ENCODE measurements around the gene DEPDC4. TPM values are rescaled to one million over a fixed set of nuclear protein-coding genes. Genes with fewer than 3 reads are reported as not detected.
A peak's percentile ranks its signal among the peaks of the same experiment; 100 is the strongest.

Gene DEPDC4
- total and polyA plus RNA-seq, 2 of the 13 experiments (the other 11 are each of a cell fraction or from before 2014, with no cell fraction given), result 2.2 to 5.7 TPM

- TF ChIP-seq, protein P1, sequence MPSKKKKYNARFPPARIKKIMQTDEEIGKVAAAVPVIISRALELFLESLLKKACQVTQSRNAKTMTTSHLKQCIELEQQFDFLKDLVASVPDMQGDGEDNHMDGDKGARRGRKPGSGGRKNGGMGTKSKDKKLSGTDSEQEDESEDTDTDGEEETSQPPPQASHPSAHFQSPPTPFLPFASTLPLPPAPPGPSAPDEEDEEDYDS (CRISPR knock-in tag; IDR thresholded peaks at IDR 0.05), result peak; percentile 66; the same call in 1 of the 2 replicates
- TF ChIP-seq KLF13 (CRISPR knock-in tag; IDR thresholded peaks at IDR 0.05) (no peak), BCL6 (CRISPR knock-in tag; IDR thresholded peaks at IDR 0.05) (no peak), ZNF451 (CRISPR knock-in tag; IDR thresholded peaks at IDR 0.05) (peak; percentile 23; the same call in 1 of the 2 replicates), ELF1 (CRISPR knock-in tag; IDR thresholded peaks at IDR 0.05) (peak; percentile 63), KLF15 (CRISPR knock-in tag; IDR thresholded peaks at IDR 0.05; ENCODE audit: borderline replicate concordance) (0 out of 2 replicates have a peak, but pooled peaks have one; percentile 2), ZNF788 (CRISPR knock-in tag; IDR thresholded peaks at IDR 0.05; ENCODE audit: borderline replicate concordance) (no peak; the same call in 1 of the 2 replicates), PCBP2 (optimal IDR thresholded peaks at IDR 0.05; ENCODE audit: low read depth, low read length, poor library complexity, severe bottlenecking) (no peak), CEBPB (IDR thresholded peaks at IDR 0.05; ENCODE audit: borderline replicate concordance, low read depth, low read length) (no peak), NPAS2 (CRISPR knock-in tag; IDR thresholded peaks at IDR 0.05; ENCODE audit: borderline replicate concordance) (no peak), AGO1 (IDR thresholded peaks at IDR 0.05; ENCODE audit: low read depth, low read length, poor library complexity, severe bottlenecking) (no peak), ZNF572 (CRISPR knock-in tag; IDR thresholded peaks at IDR 0.05) (no peak), NR2C2 (CRISPR knock-in tag; IDR thresholded peaks at IDR 0.05; ENCODE audit: borderline replicate concordance) (peak; percentile 18; the same call in 1 of the 2 replicates), MEIS1 (CRISPR knock-in tag; IDR thresholded peaks at IDR 0.05; ENCODE audit: borderline replicate concordance) (no peak), ZSCAN12 (CRISPR knock-in tag; IDR thresholded peaks at IDR 0.05) (no peak), AHR (CRISPR knock-in tag; IDR thresholded peaks at IDR 0.05) (no peak), NFYB (CRISPR knock-in tag; IDR thresholded peaks at IDR 0.05) (peak; percentile 66), SRY (CRISPR knock-in tag; IDR thresholded peaks at IDR 0.05) (no peak), NFIC (IDR thresholded peaks at IDR 0.05; ENCODE audit: low read length) (no peak), ZNF549 (CRISPR knock-in tag; IDR thresholded peaks at IDR 0.05) (no peak), CCAR2 (optimal IDR thresholded peaks at IDR 0.05; ENCODE audit: low read depth, low read length) (no peak), ZNF709 (CRISPR knock-in tag; IDR thresholded peaks at IDR 0.05) (peak; percentile 69; the same call in 1 of the 2 replicates)
- TF ChIP-seq, protein P2, sequence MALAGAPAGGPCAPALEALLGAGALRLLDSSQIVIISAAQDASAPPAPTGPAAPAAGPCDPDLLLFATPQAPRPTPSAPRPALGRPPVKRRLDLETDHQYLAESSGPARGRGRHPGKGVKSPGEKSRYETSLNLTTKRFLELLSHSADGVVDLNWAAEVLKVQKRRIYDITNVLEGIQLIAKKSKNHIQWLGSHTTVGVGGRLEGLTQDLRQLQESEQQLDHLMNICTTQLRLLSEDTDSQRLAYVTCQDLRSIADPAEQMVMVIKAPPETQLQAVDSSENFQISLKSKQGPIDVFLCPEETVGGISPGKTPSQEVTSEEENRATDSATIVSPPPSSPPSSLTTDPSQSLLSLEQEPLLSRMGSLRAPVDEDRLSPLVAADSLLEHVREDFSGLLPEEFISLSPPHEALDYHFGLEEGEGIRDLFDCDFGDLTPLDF (CRISPR knock-in tag; IDR thresholded peaks at IDR 0.05), result no peak
- TF ChIP-seq, protein P3, sequence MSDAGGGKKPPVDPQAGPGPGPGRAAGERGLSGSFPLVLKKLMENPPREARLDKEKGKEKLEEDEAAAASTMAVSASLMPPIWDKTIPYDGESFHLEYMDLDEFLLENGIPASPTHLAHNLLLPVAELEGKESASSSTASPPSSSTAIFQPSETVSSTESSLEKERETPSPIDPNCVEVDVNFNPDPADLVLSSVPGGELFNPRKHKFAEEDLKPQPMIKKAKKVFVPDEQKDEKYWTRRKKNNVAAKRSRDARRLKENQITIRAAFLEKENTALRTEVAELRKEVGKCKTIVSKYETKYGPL (CRISPR knock-in tag; IDR thresholded peaks at IDR 0.05), result no peak
- TF ChIP-seq, protein P4, sequence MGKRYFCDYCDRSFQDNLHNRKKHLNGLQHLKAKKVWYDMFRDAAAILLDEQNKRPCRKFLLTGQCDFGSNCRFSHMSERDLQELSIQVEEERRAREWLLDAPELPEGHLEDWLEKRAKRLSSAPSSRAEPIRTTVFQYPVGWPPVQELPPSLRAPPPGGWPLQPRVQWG (CRISPR knock-in tag; IDR thresholded peaks at IDR 0.05; ENCODE audit: borderline replicate concordance, low read depth), result no peak
Observed at GRCh38 chr12:100266835-100267602, at the start of gene DEPDC4, which contains the start of gene SCYL2 (continued).
